ENCODE measurements around the gene STK32B.

GRCh38 chr4:5021546-5021945, 29.7 kb upstream of the STK32B start:
- TF ChIP-seq, protein P1, sequence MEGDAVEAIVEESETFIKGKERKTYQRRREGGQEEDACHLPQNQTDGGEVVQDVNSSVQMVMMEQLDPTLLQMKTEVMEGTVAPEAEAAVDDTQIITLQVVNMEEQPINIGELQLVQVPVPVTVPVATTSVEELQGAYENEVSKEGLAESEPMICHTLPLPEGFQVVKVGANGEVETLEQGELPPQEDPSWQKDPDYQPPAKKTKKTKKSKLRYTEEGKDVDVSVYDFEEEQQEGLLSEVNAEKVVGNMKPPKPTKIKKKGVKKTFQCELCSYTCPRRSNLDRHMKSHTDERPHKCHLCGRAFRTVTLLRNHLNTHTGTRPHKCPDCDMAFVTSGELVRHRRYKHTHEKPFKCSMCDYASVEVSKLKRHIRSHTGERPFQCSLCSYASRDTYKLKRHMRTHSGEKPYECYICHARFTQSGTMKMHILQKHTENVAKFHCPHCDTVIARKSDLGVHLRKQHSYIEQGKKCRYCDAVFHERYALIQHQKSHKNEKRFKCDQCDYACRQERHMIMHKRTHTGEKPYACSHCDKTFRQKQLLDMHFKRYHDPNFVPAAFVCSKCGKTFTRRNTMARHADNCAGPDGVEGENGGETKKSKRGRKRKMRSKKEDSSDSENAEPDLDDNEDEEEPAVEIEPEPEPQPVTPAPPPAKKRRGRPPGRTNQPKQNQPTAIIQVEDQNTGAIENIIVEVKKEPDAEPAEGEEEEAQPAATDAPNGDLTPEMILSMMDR (IDR thresholded peaks at IDR 0.05): no peak
- TF ChIP-seq ZFX (IDR thresholded peaks at IDR 0.05; ENCODE audit: borderline replicate concordance): no peak

Data from 22Rv1 (cell line).